H9 (cell line): ENCODE data around the gene ROBO4. TPM values are rescaled to one million over a fixed set of nuclear protein-coding genes. Genes with fewer than 3 reads are reported as not detected.

ENCODE experiments used
- DNase-seq: peaks from one replicate; pipeline ENCODE4 v3.0.0-alpha.2; 2017
- H2AFZ ChIP-seq: one replicate; pipeline ENCODE4 v1.6.1; 2013; ENCODE audit warnings: mild to moderate bottlenecking, low read length, control low read depth, moderate library complexity
- H2AK5ac ChIP-seq: 2 replicates; pipeline ENCODE4 v1.6.1; 2013; ENCODE audit warnings: low read length, control low read depth, mixed read lengths; ENCODE audit not compliant: insufficient read length
- H2BK120ac ChIP-seq: one replicate; pipeline ENCODE4 v1.6.1; 2013; ENCODE audit warnings: low read depth, mild to moderate bottlenecking, low read length, control low read depth, inconsistent platforms; ENCODE audit not compliant: poor library complexity, severe bottlenecking
- H2BK12ac ChIP-seq: 2 replicates; pipeline ENCODE4 v1.6.1; 2013; ENCODE audit warnings: low read length, control low read depth, mixed read lengths, low read depth; ENCODE audit not compliant: insufficient read length
- H2BK15ac ChIP-seq: 2 replicates; pipeline ENCODE4 v1.6.1; 2013; ENCODE audit warnings: low read depth, low read length, control low read depth
- H2BK20ac ChIP-seq: one replicate; pipeline ENCODE4 v1.6.1; 2013; ENCODE audit warnings: low read depth, mild to moderate bottlenecking, low read length, control low read depth, inconsistent platforms; ENCODE audit not compliant: poor library complexity, severe bottlenecking
- H2BK5ac ChIP-seq: 2 replicates; pipeline ENCODE4 v1.6.1; 2013; ENCODE audit warnings: low read length, control low read depth, mixed read lengths; ENCODE audit not compliant: insufficient read length
- H3K14ac ChIP-seq: 2 replicates; pipeline ENCODE4 v1.6.1; 2013; ENCODE audit warnings: low read length, control low read depth; ENCODE audit not compliant: insufficient read depth
- H3K18ac ChIP-seq: 2 replicates; pipeline ENCODE4 v1.6.1; 2013; ENCODE audit warnings: low read depth, mild to moderate bottlenecking, mixed read lengths, low read length, control low read depth; ENCODE audit not compliant: insufficient read length
- H3K23ac ChIP-seq: 2 replicates; pipeline ENCODE4 v1.6.1; 2013; ENCODE audit warnings: low read length, control low read depth, mixed read lengths, low read depth; ENCODE audit not compliant: insufficient read length
- H3K23me2 ChIP-seq: 2 replicates; pipeline ENCODE4 v1.6.1; 2013; ENCODE audit warnings: low read depth, mild to moderate bottlenecking, mixed read lengths, low read length, control low read depth; ENCODE audit not compliant: insufficient read length, poor library complexity, severe bottlenecking
- H3K27ac ChIP-seq: 2 replicates; pipeline ENCODE4 v1.5.1; 2013; ENCODE audit warnings: low read length, control low read depth, mixed read lengths, low read depth; ENCODE audit not compliant: insufficient read length
- H3K27me3 ChIP-seq: 2 replicates; pipeline ENCODE4 v1.6.1; 2013; ENCODE audit warnings: low read length, control low read depth, inconsistent platforms; ENCODE audit not compliant: insufficient read depth
- H3K4ac ChIP-seq: 2 replicates; pipeline ENCODE4 v1.6.1; 2013; ENCODE audit warnings: low read depth, mild to moderate bottlenecking, control low read depth, inconsistent platforms, low read length, moderate library complexity
- H3K4me1 ChIP-seq: 2 replicates; pipeline ENCODE4 v1.6.1; 2013; ENCODE audit warnings: low read length, control low read depth, inconsistent platforms; ENCODE audit not compliant: insufficient read depth
- H3K4me2 ChIP-seq: 2 replicates; pipeline ENCODE4 v1.6.1; 2013; ENCODE audit warnings: low read length, control low read depth, mixed read lengths; ENCODE audit not compliant: insufficient read length, insufficient read depth
- H3K56ac ChIP-seq: 2 replicates; pipeline ENCODE4 v1.6.1; 2013; ENCODE audit warnings: low read depth, mild to moderate bottlenecking, mixed read lengths, low read length, control low read depth; ENCODE audit not compliant: insufficient read length
- H3K79me1 ChIP-seq: 2 replicates; pipeline ENCODE4 v1.6.1; 2013; ENCODE audit warnings: low read depth, mild to moderate bottlenecking, moderate library complexity, low read length, control low read depth, inconsistent platforms; ENCODE audit not compliant: insufficient read depth, poor library complexity, severe bottlenecking
- H3K79me2 ChIP-seq: 2 replicates; pipeline ENCODE4 v1.6.1; 2013; ENCODE audit warnings: low read length, control low read depth, inconsistent platforms; ENCODE audit not compliant: insufficient read depth
- H3K9ac ChIP-seq: 2 replicates; pipeline ENCODE4 v1.6.1; 2013; ENCODE audit warnings: low read length, control low read depth, mixed read lengths; ENCODE audit not compliant: insufficient read length; ENCODE audit errors: extremely low read depth
- H3K9me3 ChIP-seq: one replicate; pipeline ENCODE4 v1.6.1; 2013; ENCODE audit warnings: low read depth, low read length, inconsistent platforms; ENCODE audit not compliant: control insufficient read depth
- H3T11ph ChIP-seq: one replicate; pipeline ENCODE4 v1.6.1; 2013; ENCODE audit warnings: mild to moderate bottlenecking, low read length, control low read depth, inconsistent platforms
- H4K20me1 ChIP-seq: one replicate; pipeline ENCODE4 v1.6.1; 2013; ENCODE audit not compliant: control insufficient read depth, insufficient read length, insufficient read depth
- H4K5ac ChIP-seq: 2 replicates; pipeline ENCODE4 v1.6.1; 2013; ENCODE audit warnings: low read depth, mild to moderate bottlenecking, mixed read lengths, low read length, control low read depth; ENCODE audit not compliant: insufficient read length
- H4K8ac ChIP-seq: replicated peaks from 2 replicates; pipeline ENCODE4 v1.6.1; 2013; ENCODE audit warnings: low read length, control low read depth, mixed read lengths, low read depth; ENCODE audit not compliant: insufficient read length
- H4K91ac ChIP-seq: 2 replicates; pipeline ENCODE4 v1.6.1; 2013; ENCODE audit warnings: low read depth, mild to moderate bottlenecking, moderate library complexity, mixed read lengths, low read length, control low read depth; ENCODE audit not compliant: insufficient read length
- H3K27ac Mint-ChIP-seq, 3 experiments: 2 replicates in 2 of 3; 3 replicates in 1 of 3; pipeline ENCODE4 v1.8.0; 2020 to 2021; ENCODE audit warnings: mixed read lengths in 3 of 3, mild to moderate bottlenecking in 1 of 3, moderate library complexity in 1 of 3
- H3K27me3 Mint-ChIP-seq: 2 replicates; pipeline ENCODE4 v1.8.0; 2021; ENCODE audit warnings: low read depth, mild to moderate bottlenecking, moderate library complexity, mixed read lengths
- H3K36me3 Mint-ChIP-seq, 3 experiments: 2 replicates in 2 of 3; 3 replicates in 1 of 3; pipeline ENCODE4 v1.8.0; 2020 to 2021; ENCODE audit warnings: low read depth in 3 of 3, mixed read lengths in 3 of 3; ENCODE audit not compliant: insufficient read depth in 1 of 3
- H3K4me1 Mint-ChIP-seq, 2 experiments: 2 replicates each; pipeline ENCODE4 v1.8.0; 2020; ENCODE audit warnings: mixed read lengths in 2 of 2
- H3K4me3 Mint-ChIP-seq, 2 experiments: 2 replicates in 1 of 2; 3 replicates in 1 of 2; pipeline ENCODE4 v1.8.0; 2020 to 2021; ENCODE audit warnings: mild to moderate bottlenecking in 2 of 2, mixed read lengths in 2 of 2, moderate library complexity in 1 of 2
- H3K9me3 Mint-ChIP-seq, 2 experiments: 2 replicates in 1 of 2; 3 replicates in 1 of 2; pipeline ENCODE4 v1.8.0; 2020; ENCODE audit warnings: mild to moderate bottlenecking in 2 of 2, mixed read lengths in 2 of 2, moderate library complexity in 1 of 2
- WGBS: extraction: QIAGEN DNeasy Blood & Tissue Kit; methylation state at CpG from one replicate; pipeline ENCODE4 v1.1.7; 2013; ENCODE audit warnings: missing lambda C conversion rate, low lambda C conversion rate, mixed read lengths; ENCODE audit not compliant: insufficient read length; ENCODE audit errors: extremely low coverage; 5-methylcytosine and 5-hydroxymethylcytosine counted together
- total RNA-seq: library from RNA; stranded (reverse); gene quantifications from 2 replicates; pipeline ENCODE4 v1.2.1, GENCODE V29; 2021
- TF ChIP-seq, protein P1 (sequence below): fragments of 200-600 bp; sonication (generic); conservative IDR thresholded peaks from 3 replicates; pipeline ENCODE4 v1.8.0; 2021; ENCODE audit warnings: antibody characterized with exemption, mild to moderate bottlenecking

Gene ROBO4
- total RNA-seq, 1 experiment from 2014 or later = not detected

DNA sequence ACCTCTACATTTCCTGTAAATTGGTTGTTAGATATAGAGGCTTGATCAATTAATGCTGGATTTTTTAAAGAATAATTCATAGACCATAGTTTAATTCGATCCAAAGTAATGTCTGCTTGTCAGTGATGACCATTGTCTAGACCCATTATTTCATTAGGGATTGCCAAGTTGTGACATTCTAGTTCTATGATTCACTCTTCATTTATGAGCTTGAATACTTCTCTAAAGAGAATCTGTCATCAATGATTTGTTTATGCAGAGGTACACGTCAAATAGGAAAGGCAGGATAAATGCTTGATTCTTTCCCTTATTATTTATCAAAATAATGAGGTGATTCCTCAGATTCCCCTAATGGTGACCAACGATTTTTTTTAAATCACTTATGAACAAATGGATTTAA lies 56.5 kb downstream of the ROBO4 start:
- Histone ChIP-seq H2BK15ac (no peak overlapping the region), H3T11ph (no peak overlapping the region), H2BK20ac (no peak overlapping the region), H2BK120ac (no peak overlapping the region), H4K20me1 (no peaks in the 10 kb centered on the region), H3K56ac (no peak overlapping the region), H4K5ac (no peak overlapping the region), H3K9ac (no peak overlapping the region), H4K8ac (no peak overlapping the region), H2BK5ac (no peak overlapping the region), H3K4me2 (no peak overlapping the region), H3K79me2 (no peaks in the 10 kb centered on the region), H2AFZ (no peak overlapping the region), H2BK12ac (no peak overlapping the region), H3K18ac (no peak overlapping the region), H3K27ac (no peak overlapping the region), H3K4me1 (no peaks in the 10 kb centered on the region; the same call in 1 of the 2 replicates), H3K23ac (no peak overlapping the region), H3K14ac (no peak overlapping the region), H3K79me1 (no peaks in the 10 kb centered on the region), H3K23me2 (peaks cover 3% of the 10 kb centered on the region), H4K91ac (no peak overlapping the region), H2AK5ac (no peak overlapping the region), H3K4ac (no peak overlapping the region), H3K27me3 (peaks cover 84% of the 10 kb centered on the region), H3K9me3 (no peaks in the 10 kb centered on the region)
- Mint-ChIP-seq H3K4me1 (peaks cover 11 to 54% of the 10 kb centered on the region in 2 experiments), H3K36me3 (no peaks in the 10 kb centered on the region), H3K27me3 (peaks cover 26% of the 10 kb centered on the region), H3K27ac (no peak overlapping the region), H3K9me3 (peaks cover 0 to 2% of the 10 kb centered on the region in 2 experiments; a peak in 2 of 5 replicates), H3K4me3 (no peak overlapping the region)
- no CpG with 5 or more reads among the region's 3 CpGs for WGBS
- DNase-seq = no peak
- TF ChIP-seq, protein P1, sequence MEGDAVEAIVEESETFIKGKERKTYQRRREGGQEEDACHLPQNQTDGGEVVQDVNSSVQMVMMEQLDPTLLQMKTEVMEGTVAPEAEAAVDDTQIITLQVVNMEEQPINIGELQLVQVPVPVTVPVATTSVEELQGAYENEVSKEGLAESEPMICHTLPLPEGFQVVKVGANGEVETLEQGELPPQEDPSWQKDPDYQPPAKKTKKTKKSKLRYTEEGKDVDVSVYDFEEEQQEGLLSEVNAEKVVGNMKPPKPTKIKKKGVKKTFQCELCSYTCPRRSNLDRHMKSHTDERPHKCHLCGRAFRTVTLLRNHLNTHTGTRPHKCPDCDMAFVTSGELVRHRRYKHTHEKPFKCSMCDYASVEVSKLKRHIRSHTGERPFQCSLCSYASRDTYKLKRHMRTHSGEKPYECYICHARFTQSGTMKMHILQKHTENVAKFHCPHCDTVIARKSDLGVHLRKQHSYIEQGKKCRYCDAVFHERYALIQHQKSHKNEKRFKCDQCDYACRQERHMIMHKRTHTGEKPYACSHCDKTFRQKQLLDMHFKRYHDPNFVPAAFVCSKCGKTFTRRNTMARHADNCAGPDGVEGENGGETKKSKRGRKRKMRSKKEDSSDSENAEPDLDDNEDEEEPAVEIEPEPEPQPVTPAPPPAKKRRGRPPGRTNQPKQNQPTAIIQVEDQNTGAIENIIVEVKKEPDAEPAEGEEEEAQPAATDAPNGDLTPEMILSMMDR = no peak
